ENCODE measurements around the gene NPW. TPM values are rescaled to one million over a fixed set of nuclear protein-coding genes. Genes with fewer than 3 reads are reported as not detected.

The NPW gene
- total and polyA plus RNA-seq, 8 donors = 0.55 to 12.4 (median 2.0) TPM; not detected in 4

DNA sequence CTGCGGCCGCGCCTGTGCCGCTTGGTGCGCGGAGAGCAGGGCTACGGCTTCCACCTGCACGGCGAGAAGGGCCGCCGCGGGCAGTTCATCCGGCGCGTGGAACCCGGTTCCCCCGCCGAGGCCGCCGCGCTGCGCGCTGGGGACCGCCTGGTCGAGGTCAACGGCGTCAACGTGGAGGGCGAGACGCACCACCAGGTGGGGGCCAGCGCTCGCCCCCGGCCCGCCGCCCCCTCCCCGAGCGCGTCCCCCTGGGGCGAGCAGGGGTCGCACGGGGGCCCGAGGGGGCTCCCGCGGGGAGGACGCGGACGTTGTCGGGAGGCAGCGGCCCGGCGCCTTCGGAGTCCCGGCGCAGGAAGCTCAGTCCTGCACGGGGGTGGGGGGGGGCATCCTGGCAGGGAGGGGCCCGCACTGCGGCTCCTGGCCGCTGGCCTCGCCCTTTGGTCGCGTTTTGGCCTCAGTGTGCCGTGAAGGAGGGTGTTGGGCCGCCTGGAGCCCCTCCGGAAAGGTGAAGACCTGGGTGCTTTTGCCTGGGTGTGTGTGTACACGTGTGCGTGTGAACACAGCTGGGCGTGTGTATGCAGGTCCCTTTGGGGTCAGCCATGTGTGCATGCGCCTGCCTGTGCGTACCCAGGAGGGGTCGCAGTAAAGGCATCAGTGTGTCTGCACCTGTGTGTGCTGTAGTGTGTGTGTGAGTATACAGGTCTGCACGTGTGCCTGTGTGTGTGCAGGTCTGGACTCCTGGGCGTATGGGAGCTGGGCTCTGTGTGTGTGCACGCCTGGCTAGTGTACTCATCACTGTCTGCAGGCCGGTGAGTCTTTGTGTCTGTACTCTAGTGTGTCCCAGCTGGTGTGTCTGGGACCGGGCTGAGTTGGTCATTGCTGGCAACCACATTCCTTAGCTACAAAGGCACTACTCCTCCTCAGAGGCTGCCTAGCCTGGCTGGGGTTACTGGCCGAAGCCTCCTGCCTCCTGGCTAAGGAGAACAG is 7.7 kb downstream of the NPW start:
- peak in 1 of 2 donors; percentile 66 for DNase-seq
- WGBS, 5 donors = 2 to 26% (median 5%) methylated on average over 6 to 76 of the region's 76 CpGs
- H3K27me3 ChIP-seq = peaks cover 0 to 13% (median 0%) of the 10 kb centered on the region in 3 donors
- no peak for TF ChIP-seq CTCF (IDR thresholded peaks at IDR 0.05)
- no peak for TF ChIP-seq POLR2A (IDR thresholded peaks at IDR 0.05)
- TF ChIP-seq EP300 (IDR thresholded peaks at IDR 0.05) = no peak
- no peak for TF ChIP-seq POLR2AphosphoS5 (IDR thresholded peaks at IDR 0.05)
- peaks cover 4 to 27% (median 15%) of the 10 kb centered on the region in 4 donors for H3K36me3 ChIP-seq
- H3K9me3 ChIP-seq = no peaks in the 10 kb centered on the region
- peak overlapping the region; percentile 72 to 95 (median 85) for H3K27ac ChIP-seq
- intact Hi-C loops (cut with DNase I; ENCODE audit: low total_unique reads) = loop anchor here (10.0 kb wide), 1 partner anchor 57 kb away; no protein-coding TSS in a partner anchor
- peak overlapping the region; percentile 72 to 92 (median 78) for H3K4me3 ChIP-seq
- H3K4me1 ChIP-seq = peaks cover 48 to 81% (median 71%) of the 10 kb centered on the region in 4 donors

DNA sequence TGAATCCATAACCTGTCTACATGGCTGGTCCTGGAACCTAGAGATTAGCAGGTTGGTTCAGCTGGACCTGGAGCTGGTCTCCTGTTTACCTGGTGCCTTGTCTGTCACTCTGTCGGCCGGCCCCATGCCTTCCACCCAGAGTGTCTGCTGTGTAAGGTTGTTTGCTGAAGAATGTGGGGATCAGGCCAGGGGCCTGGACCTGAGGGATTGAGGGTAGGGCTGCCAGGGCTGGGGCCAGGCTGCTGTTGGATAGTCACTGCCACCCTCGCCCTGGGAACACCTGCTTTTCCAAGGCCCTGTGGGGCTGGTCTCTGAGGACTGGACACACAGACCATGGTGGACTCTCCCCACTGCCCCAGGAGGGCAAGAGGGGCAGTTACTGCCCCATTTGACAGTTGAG is 8.6 kb downstream of the NPW start:
- peak overlapping the region; percentile 72 to 92 (median 78) for H3K4me3 ChIP-seq

DNA sequence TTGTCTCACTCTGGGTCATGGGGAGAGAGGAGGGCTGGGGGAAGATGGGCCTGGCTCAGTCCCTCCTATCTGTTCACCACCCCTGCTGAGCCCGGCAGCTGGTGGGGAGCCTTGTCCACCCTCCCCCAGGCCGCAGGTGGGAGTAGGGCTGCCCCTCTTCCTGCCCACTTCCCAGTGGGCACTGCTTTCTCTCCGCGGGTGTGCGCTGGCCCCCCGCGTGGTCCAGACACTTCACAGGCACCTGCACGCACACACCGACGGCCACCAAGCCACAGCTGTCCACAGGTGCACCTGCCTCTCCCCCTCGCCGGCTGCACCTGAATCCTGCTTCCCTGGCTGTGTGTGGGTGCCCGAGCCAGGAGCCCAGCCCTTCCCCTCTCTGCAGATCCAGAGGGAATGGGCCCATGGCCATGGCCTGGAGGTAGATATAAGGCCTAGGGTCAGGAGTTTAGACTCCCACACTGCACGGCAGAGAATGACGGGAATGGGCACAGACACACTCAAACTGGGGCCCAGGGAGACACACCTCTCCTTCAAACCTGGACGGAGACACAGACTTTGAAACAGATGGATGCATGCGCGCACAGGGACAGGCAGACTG is 9.1 kb downstream of the NPW start:
- Histone ChIP-seq H3K36me3 (peaks cover 4 to 27% (median 15%) of the 10 kb centered on the region in 4 donors), H3K27me3 (peaks cover 0 to 7% (median 0%) of the 10 kb centered on the region in 3 donors), H3K4me3 (peak overlapping the region; percentile 11 to 92 (median 78)), H3K27ac (peak overlapping the region in 4 of 5 donors; percentile 81 to 95 (median 88)), H3K4me1 (peaks cover 51 to 81% (median 71%) of the 10 kb centered on the region in 4 donors), H3K9me3 (no peaks in the 10 kb centered on the region)
- intact Hi-C loops (cut with DNase I; ENCODE audit: low total_unique reads) = loop anchor here (10.0 kb wide), 1 partner anchor 56 kb away; no protein-coding TSS in a partner anchor
- TF ChIP-seq POLR2AphosphoS5 (IDR thresholded peaks at IDR 0.05) (no peak), POLR2A (IDR thresholded peaks at IDR 0.05) (no peak), EP300 (IDR thresholded peaks at IDR 0.05) (no peak), CTCF (IDR thresholded peaks at IDR 0.05) (no peak)
- peak in 1 of 2 donors; percentile 56 for DNase-seq
- 47 to 66% (median 49%) methylated on average over 13 to 18 of the region's 18 CpGs for WGBS, 5 donors

More for the DNA sequence above, 8.6 kb downstream of the NPW start:
- peak in 1 of 2 donors; percentile 16 for DNase-seq
- intact Hi-C loops (cut with DNase I; ENCODE audit: low total_unique reads) = loop anchor here (10.0 kb wide), 1 partner anchor 57 kb away; no protein-coding TSS in a partner anchor
- H3K27me3 ChIP-seq = peaks cover 0 to 7% (median 0%) of the 10 kb centered on the region in 3 donors
- TF ChIP-seq POLR2AphosphoS5 (IDR thresholded peaks at IDR 0.05) = no peak
- TF ChIP-seq CTCF (IDR thresholded peaks at IDR 0.05) = no peak
- no peak for TF ChIP-seq POLR2A (IDR thresholded peaks at IDR 0.05)
- no peak for TF ChIP-seq EP300 (IDR thresholded peaks at IDR 0.05)
- WGBS, 5 donors = 15 to 56% (median 30%) methylated on average over 2 to 3 of the region's 3 CpGs
- peaks cover 4 to 27% (median 15%) of the 10 kb centered on the region in 4 donors for H3K36me3 ChIP-seq
- peak overlapping the region; percentile 72 to 95 (median 85) for H3K27ac ChIP-seq
- peaks cover 50 to 81% (median 71%) of the 10 kb centered on the region in 4 donors for H3K4me1 ChIP-seq
- H3K9me3 ChIP-seq = no peaks in the 10 kb centered on the region

DNA sequence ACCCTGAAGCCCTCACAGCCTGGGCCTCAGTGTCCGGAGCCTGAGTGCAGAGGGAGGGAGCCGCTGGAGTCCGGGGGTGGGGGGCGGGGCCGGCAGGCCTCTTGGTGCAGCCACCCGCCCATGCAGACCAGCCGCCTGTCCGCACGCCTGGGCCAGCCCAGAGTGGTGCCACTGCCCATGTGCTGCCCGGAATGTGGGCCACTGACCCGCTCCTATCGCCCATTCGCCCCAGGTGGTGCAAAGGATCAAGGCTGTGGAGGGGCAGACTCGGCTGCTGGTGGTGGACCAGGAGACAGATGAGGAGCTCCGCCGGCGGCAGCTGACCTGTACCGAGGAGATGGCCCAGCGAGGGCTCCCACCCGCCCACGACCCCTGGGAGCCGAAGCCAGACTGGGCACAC is 9.8 kb downstream of the NPW start:
- Histone ChIP-seq H3K36me3 (peaks cover 4 to 27% (median 15%) of the 10 kb centered on the region in 4 donors), H3K9me3 (no peaks in the 10 kb centered on the region), H3K4me1 (peaks cover 54 to 80% (median 72%) of the 10 kb centered on the region in 4 donors), H3K27ac (peak overlapping the region in 3 of 5 donors; percentile 88 to 95 (median 92)), H3K27me3 (peaks cover 0 to 7% (median 0%) of the 10 kb centered on the region in 3 donors), H3K4me3 (peak overlapping the region; percentile 11 to 92 (median 78))
- intact Hi-C loops (cut with DNase I; ENCODE audit: low total_unique reads) = loop anchor here (10.0 kb wide), 1 partner anchor 55 kb away; no protein-coding TSS in a partner anchor
- TF ChIP-seq POLR2AphosphoS5 (IDR thresholded peaks at IDR 0.05) (no peak), EP300 (IDR thresholded peaks at IDR 0.05) (no peak), CTCF (IDR thresholded peaks at IDR 0.05) (no peak), POLR2A (IDR thresholded peaks at IDR 0.05) (no peak)
- WGBS, 5 donors = 65 to 83% (median 73%) methylated on average over 3 to 22 of the region's 22 CpGs
- DNase-seq = peak in 1 of 2 donors; percentile 10

Measured in stomach (tissue), 9 donors.